ENCODE measurements around the gene ZP1. TPM values are rescaled to one million over a fixed set of nuclear protein-coding genes. Genes with fewer than 3 reads are reported as not detected.

The ZP1 gene
- total and polyA plus RNA-seq, 10 of the 15 experiments (the other 5 are each of a cell fraction or from before 2014, with no cell fraction given) = not detected

- TF ChIP-seq PBX3 (IDR thresholded peaks at IDR 0.05; ENCODE audit: insufficient replicate concordance, low read depth, low read length) (no peak), BCLAF1 (IDR thresholded peaks at IDR 0.05) (no peak), E2F4 (IDR thresholded peaks at IDR 0.05; ENCODE audit: low read depth, low read length) (no peak), NKRF (conservative IDR thresholded peaks at IDR 0.05) (0 out of 2 replicates have a peak, but pooled peaks have one; percentile 50), CREB1 (IDR thresholded peaks at IDR 0.05; ENCODE audit: low read depth) (no peak), NFIC (IDR thresholded peaks at IDR 0.05; ENCODE audit: low read depth, low read length) (no peak), TAF1 (IDR thresholded peaks at IDR 0.05; ENCODE audit: borderline replicate concordance, low read depth, low read length) (no peak), RB1 (IDR thresholded peaks at IDR 0.05; ENCODE audit: borderline replicate concordance) (peak; percentile 57; the same call in 1 of the 2 replicates), SMARCA5 (IDR thresholded peaks at IDR 0.05) (peak; percentile 64; the same call in 1 of the 2 replicates), HSF1 (IDR thresholded peaks at IDR 0.05; ENCODE audit: low read depth, low read length) (no peak), TCF7 (IDR thresholded peaks at IDR 0.05; ENCODE audit: borderline replicate concordance) (no peak), CHD1 (IDR thresholded peaks at IDR 0.05; ENCODE audit: low read depth, low read length) (no peak), SUZ12 (IDR thresholded peaks at IDR 0.05; ENCODE audit: unreplicated experiment) (no peak), SMAD5 (IDR thresholded peaks at IDR 0.05; ENCODE audit: low read depth) (no peak), RUNX3 (IDR thresholded peaks at IDR 0.05; ENCODE audit: low read length) (no peak), SP1 (IDR thresholded peaks at IDR 0.05; ENCODE audit: low read depth, low read length) (peak; percentile 2), NR2F1 (conservative IDR thresholded peaks at IDR 0.05) (no peak; the same call in 1 of the 2 replicates), RELB (IDR thresholded peaks at IDR 0.05; ENCODE audit: low read depth) (peak; percentile 72), NBN (IDR thresholded peaks at IDR 0.05) (no peak), KAT2A (conservative IDR thresholded peaks at IDR 0.05; ENCODE audit: control insufficient read depth, low read depth, low read length) (no peak)
These were observed 57.0 kb downstream of the ZP1 start, which contains the start of gene TMEM132A (continued) for GRCh38 chr11:60924110-60924905.
